Nucleus accumbens (tissue), 56 donors: ENCODE data around the gene SVIP.
A peak's percentile ranks its signal among the peaks of the same experiment; 100 is the strongest.

Source experiments
- DNase-seq, 56 donors: peaks; one replicate each; lab custom pipeline; 2025; lab: John Stamatoyannopoulos, UW

Gene SVIP

GRCh38 chr11:22797047-22797446 lies 32.6 kb downstream of the SVIP start:
- DNase-seq, result peak in 3 of 56 donors; percentile 7 to 21 (median 9)

- DNase-seq, result no peak
Observed at GRCh38 chr11:22795914-22796313, 33.7 kb downstream of the SVIP start.

- peak in 47 of 56 donors; percentile 1 to 74 (median 46) for DNase-seq
Observed at GRCh38 chr11:22792497-22792896, 37.1 kb downstream of the SVIP start.

GRCh38 chr11:22787551-22788162 lies 41.9 kb downstream of the SVIP start:
- DNase-seq, result peak in 11 of 56 donors; percentile 1 to 53 (median 10)

GRCh38 chr11:22787055-22787454 lies 42.5 kb downstream of the SVIP start:
- no peak for DNase-seq

GRCh38 chr11:22786475-22786874 lies 43.1 kb downstream of the SVIP start:
- DNase-seq, result no peak

- no peak for DNase-seq
Observed at GRCh38 chr11:22785251-22785650, 44.4 kb downstream of the SVIP start.

GRCh38 chr11:22780952-22781593 lies 48.5 kb downstream of the SVIP start:
- DNase-seq, result no peak

- DNase-seq, result no peak
Observed at GRCh38 chr11:22779850-22780249, 49.8 kb downstream of the SVIP start.

GRCh38 chr11:22778642-22779041 lies 51.0 kb downstream of the SVIP start:
- no peak for DNase-seq

- no peak for DNase-seq
Observed at GRCh38 chr11:22775248-22775647, 54.4 kb downstream of the SVIP start.

- DNase-seq, result no peak
Observed at GRCh38 chr11:22774716-22775115, 54.9 kb downstream of the SVIP start.

- DNase-seq, result no peak
Observed at GRCh38 chr11:22769081-22769480, 60.5 kb downstream of the SVIP start.
